GM06990 (cell line): ENCODE measurements around the gene HM13.

Experiments
- DNase-seq: peaks from one replicate; pipeline ENCODE4 v3.0.0-alpha.2; 2011; ENCODE audit not compliant: insufficient read length; ENCODE audit errors: extremely low read depth
- H3K27me3 ChIP-seq: replicated peaks from 2 replicates; pipeline ENCODE4 v1.6.0; 2011; ENCODE audit warnings: low read length; ENCODE audit not compliant: control insufficient read depth, insufficient read depth
- H3K36me3 ChIP-seq: 2 replicates; pipeline ENCODE4 v1.5.1; 2011; ENCODE audit warnings: low read length; ENCODE audit not compliant: control insufficient read depth, insufficient read depth
- H3K4me3 ChIP-seq: replicated peaks from 2 replicates; pipeline ENCODE4 v1.5.1; 2011; ENCODE audit warnings: low read depth, mild to moderate bottlenecking, control low read depth, low read length
- TF ChIP-seq, protein P1 (sequence below): IDR thresholded peaks from 2 replicates; pipeline ENCODE4 v1.5.1; 2011; ENCODE audit warnings: low read length, control low read depth, mild to moderate bottlenecking, inconsistent platforms; ENCODE audit not compliant: insufficient read depth, poor library complexity, severe bottlenecking

The HM13 gene

GRCh38 chr20:31568041-31568731 is 53.9 kb downstream of the HM13 start:
- H3K36me3 ChIP-seq = peaks cover 17% of the 10 kb centered on the region
- no peaks in the 10 kb centered on the region for H3K27me3 ChIP-seq
- DNase-seq = no peak
- no peak overlapping the region for H3K4me3 ChIP-seq
- TF ChIP-seq, protein P1, sequence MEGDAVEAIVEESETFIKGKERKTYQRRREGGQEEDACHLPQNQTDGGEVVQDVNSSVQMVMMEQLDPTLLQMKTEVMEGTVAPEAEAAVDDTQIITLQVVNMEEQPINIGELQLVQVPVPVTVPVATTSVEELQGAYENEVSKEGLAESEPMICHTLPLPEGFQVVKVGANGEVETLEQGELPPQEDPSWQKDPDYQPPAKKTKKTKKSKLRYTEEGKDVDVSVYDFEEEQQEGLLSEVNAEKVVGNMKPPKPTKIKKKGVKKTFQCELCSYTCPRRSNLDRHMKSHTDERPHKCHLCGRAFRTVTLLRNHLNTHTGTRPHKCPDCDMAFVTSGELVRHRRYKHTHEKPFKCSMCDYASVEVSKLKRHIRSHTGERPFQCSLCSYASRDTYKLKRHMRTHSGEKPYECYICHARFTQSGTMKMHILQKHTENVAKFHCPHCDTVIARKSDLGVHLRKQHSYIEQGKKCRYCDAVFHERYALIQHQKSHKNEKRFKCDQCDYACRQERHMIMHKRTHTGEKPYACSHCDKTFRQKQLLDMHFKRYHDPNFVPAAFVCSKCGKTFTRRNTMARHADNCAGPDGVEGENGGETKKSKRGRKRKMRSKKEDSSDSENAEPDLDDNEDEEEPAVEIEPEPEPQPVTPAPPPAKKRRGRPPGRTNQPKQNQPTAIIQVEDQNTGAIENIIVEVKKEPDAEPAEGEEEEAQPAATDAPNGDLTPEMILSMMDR = no peak

GRCh38 chr20:31568773-31569162 is 54.5 kb downstream of the HM13 start:
- Histone ChIP-seq H3K4me3 (no peak overlapping the region), H3K27me3 (no peaks in the 10 kb centered on the region), H3K36me3 (peaks cover 12% of the 10 kb centered on the region)
- TF ChIP-seq, protein P1 = no peak
- no peak for DNase-seq

GRCh38 chr20:31569163-31570020 is 55.1 kb downstream of the HM13 start:
- no peak overlapping the region for H3K4me3 ChIP-seq
- TF ChIP-seq, protein P1 = peak; percentile 89
- no peak for DNase-seq
- no peaks in the 10 kb centered on the region for H3K27me3 ChIP-seq
- H3K36me3 ChIP-seq = peaks cover 12% of the 10 kb centered on the region

DNA sequence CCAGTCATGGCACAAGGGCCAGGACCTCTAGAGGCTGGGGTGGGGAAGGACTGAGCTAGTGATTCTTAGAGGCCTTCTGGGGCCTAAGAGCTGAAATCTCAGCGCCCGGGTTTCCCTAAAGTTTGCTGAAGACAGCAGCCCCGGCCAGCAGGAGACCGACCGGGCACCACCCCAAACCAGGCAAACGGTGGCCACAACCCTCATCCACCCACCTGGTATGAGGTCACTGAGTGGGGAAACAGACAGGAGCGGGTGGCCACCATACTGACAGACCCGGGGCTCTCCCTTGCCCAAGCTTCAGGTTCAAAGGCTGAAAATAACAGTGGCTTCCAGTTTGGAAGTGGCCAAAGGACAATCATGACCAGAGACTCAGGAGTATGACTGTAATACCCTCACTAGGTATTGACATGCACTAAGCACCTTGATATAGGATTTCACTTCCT is 55.8 kb downstream of the HM13 start:
- Histone ChIP-seq H3K4me3 (no peak overlapping the region), H3K27me3 (no peaks in the 10 kb centered on the region), H3K36me3 (peaks cover 12% of the 10 kb centered on the region)
- TF ChIP-seq, protein P1 = no peak
- no peak for DNase-seq

GRCh38 chr20:31570735-31571617 is 56.7 kb downstream of the HM13 start:
- H3K36me3 ChIP-seq = peaks cover 11% of the 10 kb centered on the region
- TF ChIP-seq, protein P1 = no peak
- no peaks in the 10 kb centered on the region for H3K27me3 ChIP-seq
- DNase-seq = no peak
- no peak overlapping the region for H3K4me3 ChIP-seq
